Sigmoid colon (tissue), 4 donors: ENCODE results near the gene MTNR1B.

Experiments
- EP300 ChIP-seq, 4 donors: sonication (generic); formaldehyde crosslinking; IDR thresholded peaks; one replicate each; pipeline ENCODE4 v1.6.1; 2017; ENCODE audit warnings: antibody characterized with exemption in 4 of 4
- POLR2AphosphoS5 ChIP-seq, 4 donors: sonication (generic); formaldehyde crosslinking; IDR thresholded peaks; one replicate each; pipeline ENCODE4 v1.6.1; 2017; ENCODE audit warnings: antibody characterized with exemption in 4 of 4
- TF ChIP-seq, protein P1 (sequence below), 4 experiments: fragments of 450-650 bp in 3 of 4; fragments of 200-600 bp in 1 of 4; IDR thresholded peaks; one replicate each; pipeline ENCODE4 v1.5.1; 2016 to 2019; ENCODE audit warnings: antibody characterized with exemption in 4 of 4, mild to moderate bottlenecking in 3 of 4, moderate library complexity in 2 of 4

DNA sequence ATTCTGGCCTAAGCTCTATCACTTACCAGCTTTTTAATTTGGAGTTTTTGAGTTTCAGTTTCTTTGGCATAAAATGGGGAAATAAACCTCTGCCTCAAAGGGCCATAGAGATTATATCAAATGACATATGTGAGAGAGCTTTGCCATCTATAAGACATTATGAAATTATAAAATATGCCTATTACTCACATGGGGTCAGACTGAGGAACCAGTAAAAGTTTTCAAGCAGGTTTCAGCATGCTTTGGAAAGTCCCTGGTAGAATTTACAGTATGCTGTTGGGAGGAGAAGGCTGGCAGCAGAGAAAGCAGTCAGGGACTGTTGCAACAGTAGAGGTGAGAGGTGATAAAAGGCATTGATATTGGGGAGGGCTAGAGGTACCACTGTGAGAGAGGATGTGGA lies 13.6 kb upstream of the MTNR1B start:
- TF ChIP-seq, protein P1, sequence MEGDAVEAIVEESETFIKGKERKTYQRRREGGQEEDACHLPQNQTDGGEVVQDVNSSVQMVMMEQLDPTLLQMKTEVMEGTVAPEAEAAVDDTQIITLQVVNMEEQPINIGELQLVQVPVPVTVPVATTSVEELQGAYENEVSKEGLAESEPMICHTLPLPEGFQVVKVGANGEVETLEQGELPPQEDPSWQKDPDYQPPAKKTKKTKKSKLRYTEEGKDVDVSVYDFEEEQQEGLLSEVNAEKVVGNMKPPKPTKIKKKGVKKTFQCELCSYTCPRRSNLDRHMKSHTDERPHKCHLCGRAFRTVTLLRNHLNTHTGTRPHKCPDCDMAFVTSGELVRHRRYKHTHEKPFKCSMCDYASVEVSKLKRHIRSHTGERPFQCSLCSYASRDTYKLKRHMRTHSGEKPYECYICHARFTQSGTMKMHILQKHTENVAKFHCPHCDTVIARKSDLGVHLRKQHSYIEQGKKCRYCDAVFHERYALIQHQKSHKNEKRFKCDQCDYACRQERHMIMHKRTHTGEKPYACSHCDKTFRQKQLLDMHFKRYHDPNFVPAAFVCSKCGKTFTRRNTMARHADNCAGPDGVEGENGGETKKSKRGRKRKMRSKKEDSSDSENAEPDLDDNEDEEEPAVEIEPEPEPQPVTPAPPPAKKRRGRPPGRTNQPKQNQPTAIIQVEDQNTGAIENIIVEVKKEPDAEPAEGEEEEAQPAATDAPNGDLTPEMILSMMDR (IDR thresholded peaks at IDR 0.05): no peak
- TF ChIP-seq EP300 (IDR thresholded peaks at IDR 0.05) (no peak), POLR2AphosphoS5 (IDR thresholded peaks at IDR 0.05) (no peak)
